GM18873 (cell line): ENCODE data around the gene KITLG.
"Not testable (repeated sequence)": the region's sequence is repeated elsewhere in the genome, so short reads cannot be mapped to it uniquely, and the experiment has no call there.

Experiments used
- ATAC-seq: cut with Tn5 transposase; IDR thresholded peaks from one replicate; pipeline ENCODE4 v1.9.1; 2021; ENCODE audit warnings: mild to moderate bottlenecking, moderate library complexity, moderate number of reproducible peaks; ENCODE audit not compliant: unreplicated experiment, low FRiP score

KITLG gene

DNA sequence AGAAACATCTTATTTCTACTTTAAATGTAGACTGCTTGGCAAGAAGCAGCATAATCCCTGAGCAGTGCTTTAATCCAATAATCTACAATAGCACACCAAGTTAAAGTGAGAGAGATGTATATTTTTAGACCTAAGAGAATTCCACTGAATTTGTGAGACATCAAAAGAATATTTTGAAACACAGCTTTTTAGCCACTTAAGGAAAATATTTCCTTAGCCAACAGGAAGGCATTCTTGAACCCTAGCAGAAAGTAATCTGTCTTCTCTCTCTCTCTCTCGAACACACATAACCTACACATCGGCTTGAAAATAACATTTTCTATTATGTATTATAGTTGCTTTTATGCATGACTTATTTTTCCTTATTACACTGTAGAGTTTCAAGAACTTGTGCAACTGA lies 34.0 kb downstream of the KITLG start:
- ATAC-seq: no peak

DNA sequence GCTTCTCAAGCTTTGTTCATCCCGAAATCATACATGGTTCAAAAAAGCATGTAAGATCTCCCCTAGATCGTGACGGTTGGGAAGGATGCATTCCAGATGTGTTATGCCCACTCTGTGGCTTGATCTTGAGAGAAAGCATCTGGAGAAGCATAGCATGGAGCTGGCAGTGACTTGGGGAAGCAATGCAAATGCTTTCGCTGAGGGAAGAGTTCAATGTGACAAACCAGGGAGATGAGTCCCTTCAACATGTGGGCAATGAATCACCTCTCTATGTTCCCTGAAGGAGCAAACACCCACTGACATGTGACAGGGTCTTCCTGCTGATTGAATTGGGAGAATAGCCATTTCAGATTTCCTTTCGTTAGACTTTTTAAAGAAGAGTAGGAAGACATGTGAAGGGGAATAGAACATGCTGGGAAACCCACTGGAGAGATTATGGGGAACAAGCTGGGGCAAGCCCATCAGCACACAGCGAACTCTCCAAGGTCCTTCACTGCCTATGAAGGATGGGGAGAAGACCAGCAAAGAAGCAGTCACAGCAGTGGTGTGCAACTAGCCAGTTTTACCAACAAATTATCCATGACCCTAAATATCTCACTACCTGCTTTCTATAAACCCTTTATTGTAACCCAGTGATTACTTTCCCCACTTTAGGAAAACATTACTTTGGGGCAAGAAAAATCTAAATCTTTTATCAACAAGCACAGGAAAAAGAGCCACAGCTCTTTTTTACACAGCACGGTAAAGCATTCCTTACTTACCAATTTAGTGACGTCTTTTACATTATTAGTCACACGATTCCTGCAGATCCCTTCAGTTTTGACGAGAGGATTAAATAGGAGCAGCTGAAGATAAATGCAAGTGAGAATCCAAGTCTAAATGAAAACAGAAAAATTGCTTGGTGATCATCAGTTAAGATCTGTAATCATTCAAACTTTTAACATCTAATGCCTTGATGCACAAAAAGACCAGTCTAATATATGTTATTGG lies 35.0 kb downstream of the KITLG start:
- ATAC-seq: no peak

DNA sequence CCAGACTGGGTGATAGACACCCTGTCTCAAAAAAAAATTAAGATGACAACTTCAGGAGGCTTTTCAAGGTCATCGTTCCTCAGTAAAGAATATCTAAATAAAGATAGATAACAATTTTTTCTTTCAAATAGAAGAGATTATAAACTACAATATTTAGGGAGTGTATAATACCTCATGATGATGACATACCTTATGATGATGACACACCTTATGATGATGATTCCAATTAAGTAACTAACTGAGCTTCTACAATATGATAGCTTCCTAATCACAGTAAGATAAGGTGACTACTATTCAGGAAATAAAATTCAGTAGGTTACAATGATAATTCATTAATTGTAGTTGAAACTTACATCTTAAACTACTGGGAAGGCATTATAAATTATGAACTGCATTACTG lies 40.4 kb downstream of the KITLG start:
- ATAC-seq: no peak

DNA sequence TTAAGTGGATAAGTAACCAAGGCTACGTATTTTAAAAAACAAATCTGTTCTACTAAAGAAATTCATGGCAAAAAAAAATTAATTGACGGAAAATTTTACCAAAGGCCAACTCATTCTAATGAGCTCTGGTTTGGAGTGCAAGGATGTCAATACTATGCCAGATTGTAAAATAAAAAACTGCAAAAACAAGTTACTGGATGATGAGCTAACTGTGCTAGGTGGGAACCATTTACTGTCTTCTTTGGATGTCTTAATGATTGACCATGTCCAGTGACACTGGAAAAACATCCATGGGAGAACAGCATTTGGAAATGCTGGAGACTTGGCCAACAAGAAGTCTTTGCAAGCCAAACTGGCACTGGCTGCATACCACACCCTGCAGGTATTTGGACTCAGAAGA lies 41.6 kb downstream of the KITLG start:
- no peak for ATAC-seq

DNA sequence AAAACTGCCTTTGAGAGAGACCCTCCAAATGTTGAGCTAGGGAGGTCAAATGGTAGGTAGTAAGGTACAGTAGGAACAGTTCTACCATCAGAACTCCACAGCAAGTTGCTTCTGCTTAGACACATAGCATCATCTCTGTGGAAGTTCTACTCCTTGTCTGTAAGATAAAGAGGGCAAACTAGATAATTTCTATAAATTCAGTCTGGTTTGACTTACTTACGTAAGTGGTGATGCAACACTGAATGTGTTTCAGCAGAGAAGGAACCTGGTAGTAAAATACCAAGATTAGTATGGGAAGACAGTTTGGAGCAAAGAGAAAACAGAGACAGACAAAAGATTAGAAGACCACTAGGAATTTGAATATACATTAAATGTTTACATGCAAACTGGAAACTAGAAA lies 42.0 kb downstream of the KITLG start:
- ATAC-seq: no peak

DNA sequence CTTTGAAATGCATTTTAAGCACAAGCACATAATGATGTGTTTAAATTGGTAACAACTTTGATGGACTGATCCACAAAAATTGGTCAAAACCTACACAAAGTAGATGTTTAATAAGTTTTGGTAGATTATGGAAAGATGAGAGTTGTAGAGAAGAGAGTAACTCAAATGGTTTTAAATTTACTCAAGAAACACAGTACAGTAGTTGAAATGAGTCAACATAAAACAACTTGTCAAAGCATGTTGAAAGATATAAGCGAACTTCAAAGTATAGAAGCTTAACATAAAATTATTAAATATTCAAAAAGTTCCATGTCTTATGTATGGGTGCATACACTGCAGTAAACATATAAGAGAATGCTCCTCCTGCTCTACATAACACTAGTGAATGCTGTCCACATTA lies 49.4 kb downstream of the KITLG start:
- no peak for ATAC-seq

DNA sequence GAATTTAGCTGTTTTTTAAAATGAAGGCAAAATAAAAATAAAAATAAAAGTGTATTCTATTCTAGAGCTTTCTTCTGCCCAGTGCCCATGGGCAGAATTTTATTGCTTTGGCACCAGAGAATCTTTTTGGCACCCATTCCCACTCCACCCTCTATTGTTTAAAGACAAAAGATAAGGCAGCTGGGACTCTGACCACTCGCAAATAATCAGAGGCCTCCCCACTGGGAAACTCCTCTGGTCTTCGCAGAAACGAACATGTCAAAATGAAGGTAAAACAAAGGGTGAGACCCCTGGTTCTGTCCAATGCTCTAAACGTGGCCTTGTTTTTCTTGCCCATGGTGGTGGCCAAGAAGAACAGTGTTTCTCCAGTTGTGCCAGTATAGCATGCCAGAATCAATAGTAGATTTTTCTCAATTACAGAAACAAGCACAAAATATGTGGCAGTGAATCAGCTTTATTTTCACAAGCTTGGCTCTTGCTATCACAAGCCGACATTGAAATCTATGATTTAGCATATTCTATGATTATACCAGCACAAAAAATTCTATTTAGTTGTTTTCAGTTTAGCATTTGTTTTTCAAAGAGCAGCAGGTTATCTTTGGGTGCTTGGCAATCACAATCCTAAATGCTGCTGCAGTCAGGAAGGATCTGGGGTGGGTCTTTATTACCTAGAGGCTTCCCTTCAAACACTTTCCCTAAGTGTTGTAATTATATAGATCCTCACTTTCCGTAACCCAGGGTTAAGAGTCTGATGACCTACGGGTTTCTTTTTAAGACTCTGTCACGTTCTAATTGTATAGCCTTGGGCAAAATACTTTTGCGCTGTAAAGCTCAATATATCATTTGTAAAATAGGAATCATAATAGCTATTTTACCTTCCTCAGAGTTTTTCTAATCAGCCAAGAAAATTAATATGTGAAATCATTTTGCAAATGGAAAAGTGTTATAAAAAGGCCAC lies 50.5 kb downstream of the KITLG start:
- ATAC-seq: no peak

DNA sequence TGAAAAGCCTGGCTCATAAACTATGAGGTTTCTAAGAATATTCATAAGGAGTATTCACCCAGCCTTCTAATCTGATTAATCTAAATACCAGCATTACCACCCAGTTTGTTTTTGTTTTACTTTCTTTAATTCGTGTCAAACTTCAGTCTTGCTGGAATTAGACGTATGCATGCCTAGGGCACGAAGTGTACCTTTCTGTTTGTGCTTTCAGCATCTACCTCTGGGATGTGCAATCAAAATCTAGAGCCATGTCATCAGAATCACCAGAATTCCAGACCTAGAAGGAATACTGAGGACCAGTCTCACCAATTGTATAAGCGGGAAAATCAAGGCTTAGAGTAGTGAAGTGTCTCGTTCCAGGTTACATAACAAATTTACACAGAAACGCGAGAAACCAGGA lies 57.3 kb downstream of the KITLG start:
- ATAC-seq: no peak

DNA sequence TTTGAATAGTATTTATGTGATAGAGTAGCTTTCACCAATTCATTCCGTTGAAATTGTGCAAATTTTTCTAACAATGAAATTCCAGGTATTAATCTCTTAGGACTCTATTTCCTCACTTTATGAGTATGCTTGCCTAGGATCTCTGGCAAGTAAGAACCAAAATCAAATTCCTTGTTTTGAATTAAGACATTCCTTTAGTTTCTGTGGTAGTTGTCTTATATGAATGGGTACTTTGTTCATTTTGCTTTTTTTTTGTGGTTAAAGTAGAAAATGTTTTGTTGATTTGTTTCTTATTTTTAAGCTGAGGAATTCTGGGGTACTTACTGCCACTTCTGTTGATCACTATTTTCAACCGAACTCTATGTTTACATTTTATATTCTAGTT lies 59.8 kb downstream of the KITLG start:
- ATAC-seq: no peak

DNA sequence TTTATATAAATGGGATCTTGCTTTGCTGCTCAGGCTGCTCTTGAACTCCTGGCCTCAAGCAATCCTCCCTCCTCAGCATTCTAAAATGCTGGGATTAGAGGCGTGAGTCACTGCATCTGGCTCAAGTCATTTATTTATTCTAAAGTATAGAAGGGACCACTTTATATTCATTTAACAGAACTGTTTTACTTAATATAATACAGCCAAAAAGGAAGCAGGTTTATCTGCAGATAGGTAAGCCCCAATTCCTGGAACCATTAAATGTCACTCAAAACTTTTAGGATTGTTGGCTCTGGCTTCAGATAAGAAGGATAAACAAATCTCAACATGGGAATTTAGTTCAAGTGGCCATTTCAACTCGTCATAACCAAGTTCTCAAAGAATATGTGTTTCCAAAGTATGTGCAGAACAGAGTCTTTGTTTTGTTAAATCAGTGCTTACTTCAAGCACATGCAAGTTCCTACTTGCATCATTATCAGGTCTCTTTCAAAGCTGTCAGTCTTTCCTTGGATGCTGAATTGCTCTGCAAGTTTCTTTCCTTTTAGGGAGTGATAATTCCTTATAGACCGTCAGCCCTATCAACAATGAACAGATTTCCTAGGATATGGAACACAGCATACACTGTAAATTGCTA lies 60.4 kb downstream of the KITLG start:
- ATAC-seq: no peak

DNA sequence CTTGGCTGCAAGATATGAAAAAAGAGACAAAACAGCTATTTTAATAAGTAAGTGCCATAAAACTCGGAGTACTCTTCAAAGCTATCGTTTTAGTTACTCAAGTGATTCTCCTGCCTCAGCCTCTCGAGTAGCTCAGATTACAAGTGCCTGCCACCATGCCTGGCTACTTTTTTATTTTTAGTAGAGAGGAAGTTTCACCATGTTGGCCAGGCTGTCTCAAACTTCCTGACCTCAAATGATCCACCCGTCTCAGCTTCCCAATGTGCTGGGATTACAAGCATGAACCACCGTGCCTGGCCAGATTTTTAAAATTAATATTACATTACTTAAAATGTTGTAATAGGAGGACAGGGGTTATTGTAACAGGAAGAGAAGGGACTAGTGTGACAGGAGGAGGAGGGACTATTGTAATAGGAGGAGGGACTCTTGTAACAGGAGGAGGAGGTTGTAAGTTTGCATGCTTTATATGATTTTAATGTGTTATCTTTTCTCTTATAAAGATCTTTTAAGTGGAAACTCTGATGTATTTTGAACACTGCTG lies 61.3 kb downstream of the KITLG start:
- ATAC-seq: no peak

DNA sequence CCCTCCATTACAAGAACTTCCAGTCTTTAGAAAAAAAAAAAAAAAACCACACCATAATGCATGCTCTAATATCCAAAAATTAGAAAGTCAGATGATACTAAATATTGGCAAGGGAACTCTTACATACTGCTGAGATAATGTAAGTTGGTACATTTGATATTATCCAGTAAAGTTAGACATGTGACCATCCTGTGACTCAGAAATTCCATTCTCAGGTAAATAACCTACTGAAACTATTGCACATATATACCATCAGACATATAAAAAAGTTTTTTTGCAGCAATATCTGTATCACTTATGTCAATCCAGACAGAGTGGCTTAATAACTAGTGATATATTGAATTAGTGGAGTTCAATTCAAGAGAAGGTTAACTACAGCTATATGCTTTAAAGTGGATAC lies 63.5 kb downstream of the KITLG start:
- no peak for ATAC-seq

DNA sequence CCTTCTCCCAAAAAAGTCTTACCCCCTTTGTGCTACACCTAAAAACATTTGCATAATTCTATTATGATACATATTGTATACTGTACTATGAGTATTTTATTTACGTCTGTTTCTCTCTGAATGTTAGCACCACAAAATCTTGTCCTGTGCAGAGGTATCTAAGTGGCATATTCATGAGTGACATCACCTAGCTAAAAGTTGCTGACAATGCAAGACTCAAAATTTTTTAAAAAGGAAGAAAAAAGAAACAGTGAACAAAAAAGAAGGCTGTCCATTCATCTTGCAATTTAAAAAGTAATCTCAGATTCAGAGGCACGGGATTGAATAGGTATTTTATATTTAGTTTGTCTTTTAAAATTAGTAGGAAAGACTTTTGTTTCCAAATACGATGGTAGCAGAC lies 69.4 kb downstream of the KITLG start:
- ATAC-seq: no peak

DNA sequence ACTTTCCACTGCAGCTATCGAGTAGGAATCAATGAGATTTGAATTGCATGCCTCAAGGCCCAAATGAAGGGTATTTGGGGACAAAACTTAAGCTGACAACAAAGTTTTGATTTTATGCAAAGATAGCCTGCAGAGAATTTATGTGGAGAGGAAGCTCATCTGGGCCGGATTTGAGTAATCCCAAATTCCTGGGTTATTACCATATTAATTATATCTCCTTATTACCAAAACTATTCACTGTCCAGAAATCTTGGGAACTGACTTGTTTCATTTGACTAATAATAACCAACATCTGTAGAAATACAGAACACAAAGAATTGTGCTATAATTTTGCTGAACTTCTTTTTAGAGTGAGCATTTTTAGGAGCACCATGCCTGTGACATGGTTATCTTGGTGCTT lies 70.4 kb downstream of the KITLG start:
- ATAC-seq: no peak

DNA sequence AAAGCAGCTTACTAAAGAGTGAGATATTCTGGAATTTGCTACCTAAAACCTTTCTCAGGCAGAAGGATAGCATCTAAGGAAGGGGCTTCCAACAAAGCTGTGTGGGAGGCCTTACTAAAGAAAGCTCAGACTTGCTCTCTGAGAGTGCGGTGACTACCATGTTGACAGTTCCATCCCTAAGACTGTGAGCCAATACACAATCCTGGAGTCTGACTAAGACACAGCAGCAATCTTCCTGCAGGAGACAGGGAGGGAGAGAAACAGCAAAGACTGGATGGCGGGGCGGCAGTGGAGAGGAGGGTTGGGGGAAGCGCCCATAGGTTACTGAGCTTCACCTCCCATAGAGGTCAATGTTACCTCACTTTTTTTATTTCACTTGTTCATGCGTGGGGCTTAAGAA lies 70.9 kb downstream of the KITLG start:
- ATAC-seq: no peak

DNA sequence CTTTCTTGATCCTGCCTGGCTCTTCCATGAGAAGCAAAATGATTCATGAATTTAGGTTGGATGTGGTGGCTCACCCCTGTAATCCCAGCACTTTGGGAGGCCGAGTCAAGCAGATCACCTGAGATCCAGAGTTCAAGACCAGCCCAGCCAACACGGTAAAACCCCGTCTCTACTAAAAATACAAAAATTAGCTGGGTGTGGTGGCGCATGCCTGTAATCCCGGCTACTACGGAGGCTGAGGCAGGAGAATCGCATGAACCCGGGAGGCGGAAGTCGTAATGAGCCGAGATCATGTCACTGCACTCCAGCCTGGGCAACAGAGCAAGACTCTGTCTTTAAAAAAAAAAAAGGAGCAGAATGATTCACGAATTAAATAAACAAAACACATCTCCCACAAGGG lies 72.4 kb downstream of the KITLG start:
- ATAC-seq: not testable (repeated sequence)

DNA sequence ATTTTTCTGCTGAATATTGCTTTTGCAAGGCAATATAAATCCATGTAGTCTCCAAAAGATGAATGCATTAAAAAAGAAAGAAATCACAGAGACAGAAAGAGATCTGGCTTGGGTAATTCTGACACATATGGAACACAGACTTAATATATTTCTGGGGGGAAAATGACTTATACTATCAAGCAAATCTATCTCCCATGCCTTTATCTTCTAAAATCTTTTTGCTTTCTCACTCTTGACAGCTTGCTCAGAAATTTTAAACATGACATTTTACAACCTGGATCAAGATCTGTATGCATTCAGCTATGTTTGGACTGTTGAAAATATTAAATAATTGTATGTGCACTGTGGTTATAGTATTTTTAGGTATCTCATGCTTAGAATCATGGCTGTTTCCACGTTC lies 73.0 kb downstream of the KITLG start:
- ATAC-seq: no peak

DNA sequence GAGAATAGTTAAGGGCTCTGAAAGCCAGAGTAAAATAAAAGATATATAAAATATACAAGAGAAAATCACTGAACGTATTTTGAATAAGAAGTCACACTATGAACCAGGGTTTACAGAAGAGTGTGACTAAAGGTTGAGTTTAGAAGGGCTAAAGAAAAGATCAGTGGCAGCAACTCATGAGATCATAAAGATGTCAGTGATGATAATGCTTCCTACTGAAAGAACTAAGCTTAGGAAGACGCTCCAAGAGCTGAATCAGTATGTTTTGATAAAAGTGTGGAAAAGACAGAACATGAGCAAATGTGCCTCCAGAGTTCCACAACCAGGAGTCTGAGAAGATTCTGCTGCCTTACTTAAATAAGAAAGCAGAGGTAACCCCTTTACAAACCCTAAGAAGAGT lies 74.6 kb downstream of the KITLG start:
- ATAC-seq: no peak

DNA sequence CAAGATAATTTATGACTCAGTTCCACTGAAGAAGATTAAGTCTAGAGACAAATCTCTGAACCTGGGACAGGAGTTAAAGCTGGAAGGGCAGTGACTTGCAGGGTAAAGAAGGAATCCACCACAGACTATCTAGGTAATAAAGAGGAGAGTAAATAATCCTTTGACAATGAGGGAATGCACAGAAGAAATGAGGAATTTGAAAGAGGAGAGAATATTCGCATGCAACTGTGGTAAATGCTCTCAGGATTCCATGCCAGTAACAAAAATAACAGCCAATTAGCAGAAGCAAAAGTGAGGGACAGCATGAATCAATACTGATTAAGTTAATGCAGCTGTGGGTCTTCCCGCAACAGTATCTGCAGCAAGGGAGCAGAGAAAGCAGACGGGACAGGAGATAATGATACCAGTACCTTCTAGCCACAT lies 77.0 kb downstream of the KITLG start:
- no peak for ATAC-seq
